Measurements from ENCODE around the gene WFDC1. TPM values are rescaled to one million over a fixed set of nuclear protein-coding genes. Genes with fewer than 3 reads are reported as not detected.

WFDC1 gene
- total and polyA plus RNA-seq, 2 donors, result 0.52 to 7.4 TPM

DNA sequence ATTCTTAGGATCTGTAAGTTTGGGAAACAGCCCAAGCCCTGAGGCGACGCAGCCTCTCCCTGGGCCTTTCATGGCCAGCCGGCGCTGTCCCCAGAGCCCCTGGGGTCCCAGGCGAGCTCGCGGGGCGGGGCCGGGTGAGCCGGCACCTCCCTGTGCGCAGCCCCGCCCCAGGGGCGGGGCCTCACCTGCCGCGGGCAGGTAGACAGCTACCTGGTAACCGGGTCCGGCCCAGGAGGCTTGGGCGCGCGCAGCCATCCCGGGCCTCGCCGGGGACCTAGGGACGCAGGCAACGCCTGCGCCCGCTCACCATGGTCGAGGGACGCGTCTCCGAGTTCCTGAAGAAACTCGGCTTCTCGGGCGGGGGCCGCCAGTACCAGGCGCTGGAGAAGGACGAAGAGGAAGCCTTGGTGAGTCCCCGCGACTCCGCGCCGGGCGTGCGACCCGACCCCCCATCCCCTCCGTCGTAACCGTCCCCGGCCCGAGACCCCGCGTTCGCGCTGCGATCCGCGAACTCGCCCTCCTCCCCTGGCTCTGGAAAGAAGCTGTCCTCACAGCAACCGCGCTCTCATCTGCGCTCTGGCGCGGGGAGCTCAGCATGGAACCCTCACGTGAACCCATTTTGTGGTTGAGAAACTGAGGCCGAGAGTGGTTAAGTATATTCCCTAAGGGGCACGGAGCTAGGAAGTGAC lies 73.8 kb downstream of the WFDC1 start, which contains the start of gene ATP2C2:
Gene ATP2C2 (plus strand): TSS at position 231 of the 689 bp plus-strand sequence. CDS start 78 bp downstream, at position 309.
- no peak for DNase-seq (ENCODE audit: low read depth in 6 of 9, low spot score in 9 of 9)
- no peak within 1 kb of the TSS for H3K4me3 ChIP-seq (ENCODE audit: low read length in 2 of 2)
- 4% methylated on average over 66 of the region's 66 CpGs for whole genome bisulfite sequencing
- peaks cover 0 to 3% of the 10 kb centered on the region in 2 donors for H3K4me1 ChIP-seq (ENCODE audit: control insufficient read depth in 2 of 2, insufficient read depth in 2 of 2, low read length in 2 of 2)
- no peaks in the 10 kb centered on the region for H3K36me3 ChIP-seq (ENCODE audit: control insufficient read depth in 2 of 2, insufficient read depth in 2 of 2, low read length in 1 of 2)
- H3K27me3 ChIP-seq (ENCODE audit: control insufficient read depth in 2 of 2, insufficient read depth in 1 of 2, low read length in 1 of 2), result peaks cover 26 to 57% of the 10 kb centered on the region in 2 donors
- no peaks in the 10 kb centered on the region for H3K9me3 ChIP-seq (ENCODE audit: control insufficient read depth in 2 of 2, insufficient read depth in 1 of 2, low read length in 1 of 2)
- no peak within 1 kb of the TSS for H3K27ac ChIP-seq (ENCODE audit: low read depth in 1 of 2, low read length in 1 of 2)

DNA sequence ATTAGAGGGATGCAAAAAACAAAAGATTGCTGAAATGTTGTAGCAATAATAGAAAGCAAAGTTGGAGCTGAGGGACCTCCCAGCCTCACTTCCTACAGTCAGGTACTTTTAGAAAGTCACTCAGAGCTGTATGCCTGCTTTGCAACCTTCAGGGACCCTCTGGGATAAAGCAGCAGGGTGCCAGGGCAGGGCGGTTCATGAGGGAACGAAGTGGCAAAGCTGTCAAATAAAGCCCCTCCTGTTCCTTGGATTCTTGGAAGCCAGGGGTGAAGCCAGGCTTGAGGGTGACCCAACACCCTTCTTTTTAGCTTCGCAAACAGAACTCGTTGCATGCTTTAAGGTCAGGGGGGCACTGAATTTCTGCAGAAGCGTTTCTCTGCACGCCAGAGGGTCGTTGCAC lies 74.4 kb downstream of the WFDC1 start:
- no peak overlapping the region for H3K27ac ChIP-seq (ENCODE audit: low read depth in 1 of 2, low read length in 1 of 2)
- DNase-seq (ENCODE audit: low read depth in 6 of 9, low spot score in 9 of 9), result no peak
- H3K27me3 ChIP-seq (ENCODE audit: control insufficient read depth in 2 of 2, insufficient read depth in 1 of 2, low read length in 1 of 2), result peaks cover 26 to 57% of the 10 kb centered on the region in 2 donors
- no peak overlapping the region for H3K4me3 ChIP-seq (ENCODE audit: low read length in 2 of 2)
- H3K9me3 ChIP-seq (ENCODE audit: control insufficient read depth in 2 of 2, insufficient read depth in 1 of 2, low read length in 1 of 2), result no peaks in the 10 kb centered on the region
- no peaks in the 10 kb centered on the region for H3K36me3 ChIP-seq (ENCODE audit: control insufficient read depth in 2 of 2, insufficient read depth in 2 of 2, low read length in 1 of 2)
- 62% methylated on average over 7 of the region's 7 CpGs for WGBS
- peaks cover 0 to 3% of the 10 kb centered on the region in 2 donors for H3K4me1 ChIP-seq (ENCODE audit: control insufficient read depth in 2 of 2, insufficient read depth in 2 of 2, low read length in 2 of 2)

DNA sequence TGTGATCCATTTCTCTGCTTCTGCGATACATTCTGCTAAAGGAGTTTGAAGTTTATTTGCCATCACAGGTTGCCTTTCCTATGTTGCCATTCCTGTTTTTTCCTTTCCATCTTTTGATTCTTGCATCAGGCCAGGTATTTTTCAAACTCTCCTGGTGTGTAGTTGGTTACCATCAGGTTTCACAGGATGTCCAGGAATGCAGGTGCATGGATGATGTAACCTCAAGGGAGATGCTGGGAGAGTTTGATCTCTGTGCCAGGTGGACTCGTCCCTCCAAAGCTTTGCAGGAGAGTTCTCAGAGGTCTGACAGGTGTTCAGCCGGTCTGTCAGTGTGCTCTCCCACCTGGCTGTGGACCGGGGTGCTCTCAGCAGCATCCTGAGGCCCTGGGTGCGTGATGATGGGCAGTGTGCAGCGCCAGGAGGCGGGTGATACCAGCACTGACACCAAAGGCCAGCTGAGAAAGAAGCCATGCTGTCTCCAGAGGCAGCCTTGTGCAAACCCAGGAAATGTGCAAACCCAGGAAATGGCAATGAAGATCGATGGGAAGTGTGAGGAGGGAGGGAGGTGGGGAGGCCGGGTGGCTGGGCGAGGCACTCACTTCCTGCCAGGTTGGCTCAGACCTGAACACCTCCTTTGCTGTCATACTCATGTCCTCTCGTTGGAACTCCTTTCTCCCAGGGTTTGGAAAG lies 75.4 kb downstream of the WFDC1 start:
- no peak overlapping the region for H3K4me3 ChIP-seq (ENCODE audit: low read length in 2 of 2)
- DNase-seq (ENCODE audit: low read depth in 6 of 9, low spot score in 9 of 9), result no peak
- H3K4me1 ChIP-seq (ENCODE audit: control insufficient read depth in 2 of 2, insufficient read depth in 2 of 2, low read length in 2 of 2), result peaks cover 0 to 3% of the 10 kb centered on the region in 2 donors
- no peak overlapping the region for H3K27ac ChIP-seq (ENCODE audit: low read depth in 1 of 2, low read length in 1 of 2)
- H3K36me3 ChIP-seq (ENCODE audit: control insufficient read depth in 2 of 2, insufficient read depth in 2 of 2, low read length in 1 of 2), result no peaks in the 10 kb centered on the region
- peaks cover 26 to 57% of the 10 kb centered on the region in 2 donors for H3K27me3 ChIP-seq (ENCODE audit: control insufficient read depth in 2 of 2, insufficient read depth in 1 of 2, low read length in 1 of 2)
- no peaks in the 10 kb centered on the region for H3K9me3 ChIP-seq (ENCODE audit: control insufficient read depth in 2 of 2, insufficient read depth in 1 of 2, low read length in 1 of 2)
- WGBS, result 59% methylated on average over 11 of the region's 11 CpGs

GRCh38 chr16:84370723-84371552 lies 76.3 kb downstream of the WFDC1 start:
- Histone ChIP-seq H3K27ac (ENCODE audit: low read depth in 1 of 2, low read length in 1 of 2) (no peak overlapping the region), H3K9me3 (ENCODE audit: control insufficient read depth in 2 of 2, insufficient read depth in 1 of 2, low read length in 1 of 2) (no peaks in the 10 kb centered on the region), H3K4me1 (ENCODE audit: control insufficient read depth in 2 of 2, insufficient read depth in 2 of 2, low read length in 2 of 2) (peaks cover 0 to 3% of the 10 kb centered on the region in 2 donors), H3K36me3 (ENCODE audit: control insufficient read depth in 2 of 2, insufficient read depth in 2 of 2, low read length in 1 of 2) (no peaks in the 10 kb centered on the region), H3K27me3 (ENCODE audit: control insufficient read depth in 2 of 2, insufficient read depth in 1 of 2, low read length in 1 of 2) (peaks cover 26 to 58% of the 10 kb centered on the region in 2 donors), H3K4me3 (ENCODE audit: low read length in 2 of 2) (no peak overlapping the region)
- DNase-seq (ENCODE audit: low read depth in 6 of 9, low spot score in 9 of 9), result no peak
- WGBS, result 80% methylated on average over 8 of the region's 8 CpGs

GRCh38 chr16:84371553-84371865 lies 76.8 kb downstream of the WFDC1 start:
- 89% methylated on average over 4 of the region's 4 CpGs for WGBS
- no peak overlapping the region for H3K4me3 ChIP-seq (ENCODE audit: low read length in 2 of 2)
- no peaks in the 10 kb centered on the region for H3K9me3 ChIP-seq (ENCODE audit: control insufficient read depth in 2 of 2, insufficient read depth in 1 of 2, low read length in 1 of 2)
- no peak overlapping the region for H3K27ac ChIP-seq (ENCODE audit: low read depth in 1 of 2, low read length in 1 of 2)
- H3K36me3 ChIP-seq (ENCODE audit: control insufficient read depth in 2 of 2, insufficient read depth in 2 of 2, low read length in 1 of 2), result no peaks in the 10 kb centered on the region
- peaks cover 26 to 57% of the 10 kb centered on the region in 2 donors for H3K27me3 ChIP-seq (ENCODE audit: control insufficient read depth in 2 of 2, insufficient read depth in 1 of 2, low read length in 1 of 2)
- peaks cover 0 to 3% of the 10 kb centered on the region in 2 donors for H3K4me1 ChIP-seq (ENCODE audit: control insufficient read depth in 2 of 2, insufficient read depth in 2 of 2, low read length in 2 of 2)
- no peak for DNase-seq (ENCODE audit: low read depth in 6 of 9, low spot score in 9 of 9)

- Histone ChIP-seq H3K4me3 (ENCODE audit: low read length in 2 of 2) (no peak overlapping the region), H3K27me3 (ENCODE audit: control insufficient read depth in 2 of 2, insufficient read depth in 1 of 2, low read length in 1 of 2) (peaks cover 5 to 37% of the 10 kb centered on the region in 2 donors)
Measured at GRCh38 chr16:84373907-84374489, 79.3 kb downstream of the WFDC1 start.

DNA sequence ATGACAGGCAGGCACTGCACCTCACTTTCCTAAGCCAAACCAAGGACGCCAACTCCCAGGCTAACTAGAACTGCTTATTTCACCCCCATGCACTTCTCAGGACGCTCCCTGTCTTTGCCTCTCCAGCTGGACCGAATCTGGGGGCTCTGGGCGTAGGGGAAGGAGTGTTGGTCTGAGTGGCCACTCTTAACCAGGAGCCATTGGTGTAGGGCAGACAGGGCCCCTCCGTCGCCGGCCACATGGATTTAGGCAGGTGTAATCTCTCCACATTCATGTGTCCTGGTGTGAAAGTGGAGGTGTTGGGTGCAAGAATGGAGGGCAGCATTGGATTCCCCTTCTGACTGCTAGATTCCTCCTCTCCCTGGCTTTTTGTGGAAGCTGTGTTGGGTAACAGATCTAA lies 83.4 kb downstream of the WFDC1 start:
- 94% methylated on average over 7 of the region's 7 CpGs for WGBS
- Histone ChIP-seq H3K27ac (ENCODE audit: low read depth in 1 of 2, low read length in 1 of 2) (no peak overlapping the region), H3K4me3 (ENCODE audit: low read length in 2 of 2) (no peak overlapping the region)

More at GRCh38 chr16:84373907-84374489, 79.3 kb downstream of the WFDC1 start:
- H3K36me3 ChIP-seq (ENCODE audit: control insufficient read depth in 2 of 2, insufficient read depth in 2 of 2, low read length in 1 of 2), result no peaks in the 10 kb centered on the region
- no peaks in the 10 kb centered on the region for H3K9me3 ChIP-seq (ENCODE audit: control insufficient read depth in 2 of 2, insufficient read depth in 1 of 2, low read length in 1 of 2)
- WGBS, result 85% methylated on average over 10 of the region's 10 CpGs
- H3K27ac ChIP-seq (ENCODE audit: low read depth in 1 of 2, low read length in 1 of 2), result no peak overlapping the region
- DNase-seq (ENCODE audit: low read depth in 6 of 9, low spot score in 9 of 9), result no peak
- no peaks in the 10 kb centered on the region for H3K4me1 ChIP-seq (ENCODE audit: control insufficient read depth in 2 of 2, insufficient read depth in 2 of 2, low read length in 2 of 2)

GRCh38 chr16:84378567-84378966 lies 83.9 kb downstream of the WFDC1 start:
- Histone ChIP-seq H3K9me3 (ENCODE audit: control insufficient read depth in 2 of 2, insufficient read depth in 1 of 2, low read length in 1 of 2) (peaks cover 0 to 1% of the 10 kb centered on the region in 2 donors), H3K4me1 (ENCODE audit: control insufficient read depth in 2 of 2, insufficient read depth in 2 of 2, low read length in 2 of 2) (no peaks in the 10 kb centered on the region), H3K4me3 (ENCODE audit: low read length in 2 of 2) (no peak overlapping the region), H3K27ac (ENCODE audit: low read depth in 1 of 2, low read length in 1 of 2) (no peak overlapping the region), H3K27me3 (ENCODE audit: control insufficient read depth in 2 of 2, insufficient read depth in 1 of 2, low read length in 1 of 2) (peaks cover 0 to 6% of the 10 kb centered on the region in 2 donors), H3K36me3 (ENCODE audit: control insufficient read depth in 2 of 2, insufficient read depth in 2 of 2, low read length in 1 of 2) (no peaks in the 10 kb centered on the region)
- 92% methylated on average over 13 of the region's 13 CpGs for WGBS
- DNase-seq (ENCODE audit: low read depth in 6 of 9, low spot score in 9 of 9), result no peak

More for the DNA sequence above, 83.4 kb downstream of the WFDC1 start:
- no peak for DNase-seq (ENCODE audit: low read depth in 6 of 9, low spot score in 9 of 9)
- Histone ChIP-seq H3K4me1 (ENCODE audit: control insufficient read depth in 2 of 2, insufficient read depth in 2 of 2, low read length in 2 of 2) (no peaks in the 10 kb centered on the region), H3K36me3 (ENCODE audit: control insufficient read depth in 2 of 2, insufficient read depth in 2 of 2, low read length in 1 of 2) (no peaks in the 10 kb centered on the region), H3K9me3 (ENCODE audit: control insufficient read depth in 2 of 2, insufficient read depth in 1 of 2, low read length in 1 of 2) (peaks cover 0 to 1% of the 10 kb centered on the region in 2 donors), H3K27me3 (ENCODE audit: control insufficient read depth in 2 of 2, insufficient read depth in 1 of 2, low read length in 1 of 2) (peaks cover 0 to 6% of the 10 kb centered on the region in 2 donors)
